Heart right ventricle (tissue), 16 donors: ENCODE results near the gene BICC1. TPM values are rescaled to one million over a fixed set of nuclear protein-coding genes. Genes with fewer than 3 reads are reported as not detected.

ENCODE experiments used
- ATAC-seq, 8 donors: fragments of 200-7000 bp; cut with Tn5 transposase; one replicate each; pipeline ENCODE4 v1.9.1; 2020; ENCODE audit warnings: mild to moderate bottlenecking in 8 of 8, moderate library complexity in 8 of 8, moderate number of reproducible peaks in 1 of 8
- DNase-seq, 2 donors: peaks; one replicate each; pipeline ENCODE4 v3.0.0-alpha.2; 2020
- H3K27ac ChIP-seq, 10 donors: fragments of 200-600 bp; sonication (generic) in 2 of 10; one replicate each; pipeline versions ENCODE4 v1.5.0 to v1.8.0; 2020 to 2022; ENCODE audit warnings: mild to moderate bottlenecking in 3 of 10
- H3K27me3 ChIP-seq, 7 donors: fragments of 200-600 bp; one replicate each; pipeline ENCODE4 v1.8.0; 2021 to 2022; ENCODE audit warnings: mild to moderate bottlenecking in 2 of 7
- H3K36me3 ChIP-seq, 9 donors: fragments of 200-600 bp; sonication (generic) in 1 of 9; one replicate each; pipeline versions ENCODE4 v1.5.0 to v1.8.0; 2020 to 2022; ENCODE audit warnings: mild to moderate bottlenecking in 2 of 9
- H3K4me1 ChIP-seq, 9 donors: fragments of 200-600 bp; sonication (generic) in 1 of 9; one replicate each; pipeline versions ENCODE4 v1.5.0 to v1.8.0; 2020 to 2022; ENCODE audit warnings: mild to moderate bottlenecking in 4 of 9
- H3K4me3 ChIP-seq, 10 donors: fragments of 200-600 bp; sonication (generic) in 2 of 10; one replicate each; pipeline versions ENCODE4 v1.5.0 to v1.8.0; 2020 to 2022; ENCODE audit warnings: mild to moderate bottlenecking in 7 of 10, moderate library complexity in 2 of 10
- H3K9me3 ChIP-seq, 11 donors: fragments of 200-600 bp in 10 of 11; sonication (generic) in 2 of 11; one replicate each; pipeline versions ENCODE4 v1.5.0 to v1.8.0; 2013 to 2022; ENCODE audit warnings: mild to moderate bottlenecking in 2 of 11, control low read depth in 1 of 11, moderate library complexity in 1 of 11
- CTCF ChIP-seq, 9 donors: fragments of 200-600 bp; sonication (generic) in 2 of 9; IDR thresholded peaks; one replicate each; pipeline versions ENCODE4 v1.5.0 to v1.8.0; 2021 to 2022; ENCODE audit warnings: antibody characterized with exemption in 9 of 9, mild to moderate bottlenecking in 5 of 9, moderate library complexity in 1 of 9
- WGBS, 2 donors: extraction: QIAGEN DNeasy Blood & Tissue Kit; methylation state at CpG; one replicate each; pipeline ENCODE4 v1.1.7; 2013; ENCODE audit warnings: inconsistent platforms in 1 of 2; 5-methylcytosine and 5-hydroxymethylcytosine counted together
- intact Hi-C, 10 donors: fragments of 100-400 bp; cut with DNase I; formaldehyde crosslinking; loops; one replicate each; pipeline versions ENCODE4 v1.11.1 to v1.14.2; 2022
- polyA plus RNA-seq, 2 donors: library from polyadenylated mRNA; stranded (reverse); fragments of 200-250 nt; gene quantifications; one replicate each; pipeline ENCODE4 v1.2.3, GENCODE V29; 2013
- total RNA-seq, 10 donors: library from RNA; stranded (reverse); fragmentation: NEBNext Ultra II Directional in 3 of 10; extraction: Animal tissue kit (Norgen Biotek cat#: 25700) in 3 of 10; gene quantifications; one replicate each; pipeline versions ENCODE4 v1.2.1 to v1.2.4, GENCODE V29; 2021 to 2023
- donor health status: Arrhythmogenic right ventricular cardiomyopathy.
- donor health status: ischemic (EF 13 %, LVEDD 7.1; RV severe dilation, severe dysfunction).
- donor health status: healthy with polysubstance abuse.
- donor health status: DM: no; HTN: yes; CAD: no.
- donor health status: DM: no; HTN: no; CAD: no.
- donor health status: ischemic (EF 25% LVEDD 6.9; RV normal size, moderate dysfunction).
- donor health status: ischemic (EF 25% LVEDD 5.7; RV mildly dilated, moderate dysfunction).
- donor health status: healthy.
- donor health status: DM: yes; HTN: yes; CAD: no.
- donor health status: Ischemic cardiomyopathy.
- donor health status: ischemic (EF 35%, LVEDD 5.7; RV mildly dilated, moderate dysfunction).
- donor health status: nonischemic (EF 11% LVEDD 7.7; RV severe dilation, severe dysfunction).
- donor health status: DM: yes; HTN: yes; CAD: no.
- donor health status: PGD.
- donor health status: ischemic (EF 29% LVEDD 5.4; RV normal size, mild dysfunction).
- donor health status: nonischemic (EF 23%, LVEDD 6.1; RV moderate dilation, normal function).

Gene BICC1
- total and polyA plus RNA-seq, 12 donors, result 1.6 to 9.2 (median 5.0) TPM

DNA sequence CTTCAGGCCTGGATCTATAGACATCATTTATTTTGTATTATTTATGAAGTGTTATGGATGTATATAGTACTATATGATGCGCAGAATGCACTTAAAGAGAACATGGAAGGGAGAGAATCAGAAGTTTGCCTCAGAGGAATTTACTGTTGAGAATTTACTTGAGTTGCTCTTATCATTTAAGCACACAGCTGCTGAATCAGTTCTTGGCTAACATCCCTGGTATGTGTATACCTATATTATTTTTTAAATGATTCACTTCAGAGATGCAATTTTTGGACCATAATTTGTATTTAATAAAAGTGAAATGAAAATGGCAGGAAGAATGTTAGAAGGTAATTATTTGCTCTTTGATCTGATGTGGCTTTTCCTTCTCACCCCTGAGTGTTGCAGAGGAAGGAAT lies 191.6 kb downstream of the BICC1 start:
- ATAC-seq (no peak), DNase-seq (no peak)
- Histone ChIP-seq H3K9me3 (no peaks in the 10 kb centered on the region), H3K27me3 (no peaks in the 10 kb centered on the region), H3K4me3 (no peak overlapping the region), H3K4me1 (peaks cover 0 to 16% (median 4%) of the 10 kb centered on the region in 9 donors), H3K36me3 (no peaks in the 10 kb centered on the region), H3K27ac (peak overlapping the region in 1 of 10 donors; percentile 26)
- no peak for TF ChIP-seq CTCF (IDR thresholded peaks at IDR 0.05)
- WGBS, 2 donors, result 88 to 98% methylated on average over 1 of the region's 1 CpG
- intact Hi-C loops, result no loop called here

GRCh38 chr10:58704671-58705141 lies 192.0 kb downstream of the BICC1 start:
- intact Hi-C loops, result no loop called here
- Histone ChIP-seq H3K27me3 (no peaks in the 10 kb centered on the region), H3K4me3 (no peak overlapping the region), H3K36me3 (no peaks in the 10 kb centered on the region), H3K9me3 (no peaks in the 10 kb centered on the region), H3K27ac (peak overlapping the region in 2 of 10 donors; percentile 3 to 26), H3K4me1 (peaks cover 0 to 16% (median 4%) of the 10 kb centered on the region in 9 donors)
- 30 to 33% methylated on average over 5 of the region's 5 CpGs for WGBS, 2 donors
- DNase-seq (no peak), ATAC-seq (no peak)
- TF ChIP-seq CTCF (IDR thresholded peaks at IDR 0.05), result no peak

DNA sequence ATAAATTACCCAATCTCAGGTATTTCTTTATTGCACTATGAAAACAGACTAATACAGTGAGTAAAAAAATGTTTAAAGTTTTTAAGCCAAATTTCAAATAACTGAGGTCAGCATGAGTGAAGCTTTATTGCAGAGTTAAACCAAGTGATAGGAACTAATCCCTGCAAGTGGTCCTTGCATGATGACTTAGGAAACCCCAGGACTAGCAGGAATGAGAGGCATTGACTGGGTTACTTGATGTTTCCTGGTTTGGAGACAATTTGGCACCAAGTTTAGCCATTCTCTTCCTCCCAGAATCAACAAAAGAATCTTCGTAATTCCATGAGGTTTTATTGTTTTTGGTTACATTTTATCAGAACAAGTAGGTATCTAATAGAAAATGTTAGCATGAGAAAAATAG lies 194.2 kb downstream of the BICC1 start:
- intact Hi-C loops, result no loop called here
- H3K4me1 ChIP-seq, result peaks cover 0 to 11% (median 3%) of the 10 kb centered on the region in 9 donors
- TF ChIP-seq CTCF (IDR thresholded peaks at IDR 0.05), result no peak
- no peak overlapping the region for H3K27ac ChIP-seq
- H3K4me3 ChIP-seq, result no peak overlapping the region
- H3K36me3 ChIP-seq, result peaks cover 0 to 4% (median 0%) of the 10 kb centered on the region in 9 donors
- no peaks in the 10 kb centered on the region for H3K27me3 ChIP-seq
- WGBS, 2 donors, result 66 to 82% methylated on average over 1 of the region's 1 CpG
- DNase-seq (no peak), ATAC-seq (no peak)
- H3K9me3 ChIP-seq, result no peaks in the 10 kb centered on the region

DNA sequence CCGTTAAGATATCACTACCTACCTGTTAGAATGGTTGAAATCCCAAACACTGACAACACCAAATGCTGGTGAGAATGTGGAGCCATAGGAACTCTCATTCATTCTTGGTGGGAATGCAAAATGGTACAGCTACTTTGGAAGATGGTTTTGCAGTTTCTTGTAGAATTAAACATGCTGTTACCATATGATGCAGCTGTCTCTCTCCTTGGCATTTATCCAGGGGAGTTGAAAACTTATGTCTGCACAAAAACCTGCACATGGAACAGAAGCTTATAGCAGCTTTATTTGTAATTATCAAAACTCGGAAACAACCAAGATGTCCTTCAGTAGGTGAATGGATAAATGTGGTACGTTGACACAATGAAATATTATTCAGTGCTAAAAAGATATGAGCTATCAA lies 199.5 kb downstream of the BICC1 start:
- H3K27me3 ChIP-seq, result no peaks in the 10 kb centered on the region
- no peak overlapping the region for H3K4me3 ChIP-seq
- H3K4me1 ChIP-seq, result peaks cover 0 to 8% (median 0%) of the 10 kb centered on the region in 9 donors
- H3K9me3 ChIP-seq, result peaks cover 0 to 3% (median 0%) of the 10 kb centered on the region in 11 donors
- H3K27ac ChIP-seq, result no peak overlapping the region
- H3K36me3 ChIP-seq, result peaks cover 0 to 4% (median 0%) of the 10 kb centered on the region in 9 donors
- 68 to 69% methylated on average over 3 of the region's 3 CpGs for WGBS, 2 donors
- no peak for DNase-seq
- no peak for TF ChIP-seq CTCF (IDR thresholded peaks at IDR 0.05)
- no peak for ATAC-seq
- intact Hi-C loops, result no loop called here
